Medulla oblongata (tissue), 1 donor: ENCODE measurements around the gene OR7D2.

Experiments
- DNase-seq: peaks from one replicate; pipeline ENCODE4 v3.0.0-alpha.2; 2015; ENCODE audit errors: extremely low spot score

OR7D2 gene

GRCh38 chr19:9205501-9206113 is 26.8 kb downstream of the OR7D2 start:
- DNase-seq: peak; percentile 80

GRCh38 chr19:9219489-9219888 is 40.7 kb downstream of the OR7D2 start, which contains the start of gene OR7D4:
Gene OR7D4 (minus strand): TSS chr19:9219589. CDS start chr19:9214837, 4,752 bp downstream.
- DNase-seq: no peak
